Measurements from ENCODE around the gene SPOP. TPM values are rescaled to one million over a fixed set of nuclear protein-coding genes. Genes with fewer than 3 reads are reported as not detected.

The SPOP gene
- total and polyA plus RNA-seq, 5 donors from 2014 or later = 66.3 to 123 (median 97.4) TPM

- H3K27me3 Mint-ChIP-seq = no peaks in the 10 kb centered on the region
- Histone ChIP-seq H3K4me3 (ENCODE audit: low read depth, low read length) (no peak overlapping the region), H3K27me3 (ENCODE audit: control insufficient read depth, insufficient read depth, low read length) (no peaks in the 10 kb centered on the region), H3K36me3 (ENCODE audit: control insufficient read depth, insufficient read depth, low read length) (peaks cover 92% of the 10 kb centered on the region), H3K27ac (ENCODE audit: insufficient read depth, low read length, poor library complexity, severe bottlenecking) (peak overlapping the region; percentile 70), H3K9me3 (ENCODE audit: control insufficient read depth in 2 of 2, low read length in 2 of 2) (no peaks in the 10 kb centered on the region), H3K4me1 (ENCODE audit: control insufficient read depth, insufficient read depth, low read length, poor library complexity, severe bottlenecking) (peaks cover 31% of the 10 kb centered on the region)
- no peak for ATAC-seq (ENCODE audit: low read depth in 2 of 2)
- H3K4me1 Mint-ChIP-seq = peaks cover 9 to 44% (median 27%) of the 10 kb centered on the region in 4 donors
- H3K4me3 Mint-ChIP-seq = peak overlapping the region in 2 of 4 donors; percentile 7 to 14
- DNase-seq = no peak
- no peaks in the 10 kb centered on the region for H3K9me3 Mint-ChIP-seq
- H3K36me3 Mint-ChIP-seq = peaks cover 52% of the 10 kb centered on the region
- peak overlapping the region; percentile 92 to 99 (median 97) for H3K27ac Mint-ChIP-seq
Observed at GRCh38 chr17:49716668-49717364, 38.9 kb upstream of the SPOP start.

GRCh38 chr17:49715717-49716279 is 37.9 kb upstream of the SPOP start:
- Mint-ChIP-seq H3K4me3 (peak overlapping the region; percentile 40 to 73 (median 64)), H3K27me3 (no peaks in the 10 kb centered on the region), H3K4me1 (peaks cover 9 to 42% (median 25%) of the 10 kb centered on the region in 4 donors), H3K36me3 (peaks cover 46% of the 10 kb centered on the region), H3K9me3 (no peaks in the 10 kb centered on the region), H3K27ac (peak overlapping the region; percentile 92 to 99 (median 97))
- Histone ChIP-seq H3K4me1 (ENCODE audit: control insufficient read depth, insufficient read depth, low read length, poor library complexity, severe bottlenecking) (peaks cover 31% of the 10 kb centered on the region), H3K27ac (ENCODE audit: insufficient read depth, low read length, poor library complexity, severe bottlenecking) (peak overlapping the region; percentile 70), H3K4me3 (ENCODE audit: low read depth, low read length) (no peak overlapping the region), H3K9me3 (ENCODE audit: control insufficient read depth in 2 of 2, low read length in 2 of 2) (no peaks in the 10 kb centered on the region), H3K36me3 (ENCODE audit: control insufficient read depth, insufficient read depth, low read length) (peaks cover 93% of the 10 kb centered on the region), H3K27me3 (ENCODE audit: control insufficient read depth, insufficient read depth, low read length) (no peaks in the 10 kb centered on the region)
- ATAC-seq (ENCODE audit: low read depth in 2 of 2) = peak; percentile 14 to 16
- peak in 1 of 3 donors; percentile 35 for DNase-seq

GRCh38 chr17:49715216-49715615 is 37.3 kb upstream of the SPOP start:
- ATAC-seq (ENCODE audit: low read depth in 2 of 2) = peak; percentile 56 to 57
- Mint-ChIP-seq H3K9me3 (no peaks in the 10 kb centered on the region), H3K27me3 (no peaks in the 10 kb centered on the region), H3K4me1 (peaks cover 9 to 42% (median 25%) of the 10 kb centered on the region in 4 donors), H3K4me3 (peak overlapping the region in 3 of 4 donors; percentile 31 to 70 (median 58)), H3K27ac (peak overlapping the region; percentile 92 to 99 (median 97)), H3K36me3 (peaks cover 45% of the 10 kb centered on the region)
- peak overlapping the region; percentile 70 for H3K27ac ChIP-seq (ENCODE audit: insufficient read depth, low read length, poor library complexity, severe bottlenecking)
- peak overlapping the region; percentile 13 for H3K4me3 ChIP-seq (ENCODE audit: low read depth, low read length)
- peaks cover 31% of the 10 kb centered on the region for H3K4me1 ChIP-seq (ENCODE audit: control insufficient read depth, insufficient read depth, low read length, poor library complexity, severe bottlenecking)
- DNase-seq = peak in 1 of 3 donors; percentile 38
- H3K27me3 ChIP-seq (ENCODE audit: control insufficient read depth, insufficient read depth, low read length) = no peaks in the 10 kb centered on the region
- no peaks in the 10 kb centered on the region for H3K9me3 ChIP-seq (ENCODE audit: control insufficient read depth in 2 of 2, low read length in 2 of 2)
- H3K36me3 ChIP-seq (ENCODE audit: control insufficient read depth, insufficient read depth, low read length) = peaks cover 94% of the 10 kb centered on the region

GRCh38 chr17:49708515-49709183 is 30.8 kb upstream of the SPOP start:
- H3K27ac ChIP-seq (ENCODE audit: insufficient read depth, low read length, poor library complexity, severe bottlenecking) = peak overlapping the region; percentile 92
- Mint-ChIP-seq H3K27ac (peak overlapping the region; percentile 97 to 99 (median 97)), H3K4me1 (peaks cover 0 to 48% (median 34%) of the 10 kb centered on the region in 4 donors), H3K4me3 (peak overlapping the region; percentile 92 to 96 (median 95)), H3K9me3 (no peaks in the 10 kb centered on the region), H3K27me3 (no peaks in the 10 kb centered on the region), H3K36me3 (peaks cover 15% of the 10 kb centered on the region)
- peak in 1 of 3 donors; percentile 20 for DNase-seq
- peak overlapping the region; percentile 73 for H3K4me3 ChIP-seq (ENCODE audit: low read depth, low read length)
- H3K27me3 ChIP-seq (ENCODE audit: control insufficient read depth, insufficient read depth, low read length) = no peaks in the 10 kb centered on the region
- H3K9me3 ChIP-seq (ENCODE audit: control insufficient read depth in 2 of 2, low read length in 2 of 2) = no peaks in the 10 kb centered on the region
- ATAC-seq (ENCODE audit: low read depth in 2 of 2) = peak; percentile 16 to 29
- peaks cover 63% of the 10 kb centered on the region for H3K36me3 ChIP-seq (ENCODE audit: control insufficient read depth, insufficient read depth, low read length)
- H3K4me1 ChIP-seq (ENCODE audit: control insufficient read depth, insufficient read depth, low read length, poor library complexity, severe bottlenecking) = peaks cover 28% of the 10 kb centered on the region

- ATAC-seq (ENCODE audit: low read depth in 2 of 2) (peak; percentile 96 to 98), DNase-seq (peak; percentile 97 to 99 (median 97))
- no peaks in the 10 kb centered on the region for H3K9me3 Mint-ChIP-seq
- Histone ChIP-seq H3K4me3 (ENCODE audit: low read depth, low read length) (peak within 1 kb of the TSS; percentile 88), H3K27me3 (ENCODE audit: control insufficient read depth, insufficient read depth, low read length) (no peaks in the 10 kb centered on the region), H3K27ac (ENCODE audit: insufficient read depth, low read length, poor library complexity, severe bottlenecking) (peak within 1 kb of the TSS; percentile 92), H3K4me1 (ENCODE audit: control insufficient read depth, insufficient read depth, low read length, poor library complexity, severe bottlenecking) (peaks cover 28% of the 10 kb centered on the region), H3K36me3 (ENCODE audit: control insufficient read depth, insufficient read depth, low read length) (peaks cover 63% of the 10 kb centered on the region), H3K9me3 (ENCODE audit: control insufficient read depth in 2 of 2, low read length in 2 of 2) (no peaks in the 10 kb centered on the region)
- peaks cover 13% of the 10 kb centered on the region for H3K36me3 Mint-ChIP-seq
- peak within 1 kb of the TSS; percentile 97 to 99 (median 97) for H3K27ac Mint-ChIP-seq
- H3K27me3 Mint-ChIP-seq = no peaks in the 10 kb centered on the region
- peaks cover 0 to 48% (median 34%) of the 10 kb centered on the region in 4 donors for H3K4me1 Mint-ChIP-seq
- peak within 1 kb of the TSS; percentile 92 to 96 (median 95) for H3K4me3 Mint-ChIP-seq
Observed at GRCh38 chr17:49707608-49708514, 30.0 kb upstream of the SPOP start, which contains the start of gene SLC35B1. SLC35B1 (minus strand) TSS chr17:49707964; CDS start chr17:49707833, 131 bp downstream.

GRCh38 chr17:49707246-49707607 is 29.3 kb upstream of the SPOP start:
- H3K27me3 ChIP-seq (ENCODE audit: control insufficient read depth, insufficient read depth, low read length) = no peaks in the 10 kb centered on the region
- H3K9me3 ChIP-seq (ENCODE audit: control insufficient read depth in 2 of 2, low read length in 2 of 2) = no peaks in the 10 kb centered on the region
- peaks cover 28% of the 10 kb centered on the region for H3K4me1 ChIP-seq (ENCODE audit: control insufficient read depth, insufficient read depth, low read length, poor library complexity, severe bottlenecking)
- Mint-ChIP-seq H3K27ac (peak overlapping the region; percentile 84 to 99 (median 97)), H3K27me3 (no peaks in the 10 kb centered on the region), H3K9me3 (no peaks in the 10 kb centered on the region), H3K4me1 (peaks cover 0 to 48% (median 34%) of the 10 kb centered on the region in 4 donors), H3K36me3 (peaks cover 13% of the 10 kb centered on the region), H3K4me3 (peak overlapping the region; percentile 92 to 96 (median 95))
- DNase-seq (peak in 2 of 3 donors; percentile 31 to 56), ATAC-seq (ENCODE audit: low read depth in 2 of 2) (no peak)
- H3K36me3 ChIP-seq (ENCODE audit: control insufficient read depth, insufficient read depth, low read length) = peaks cover 63% of the 10 kb centered on the region
- H3K4me3 ChIP-seq (ENCODE audit: low read depth, low read length) = peak overlapping the region; percentile 88
- peak overlapping the region; percentile 92 for H3K27ac ChIP-seq (ENCODE audit: insufficient read depth, low read length, poor library complexity, severe bottlenecking)

GRCh38 chr17:49705254-49705653 is 27.4 kb upstream of the SPOP start:
- Histone ChIP-seq H3K27ac (ENCODE audit: insufficient read depth, low read length, poor library complexity, severe bottlenecking) (no peak overlapping the region), H3K4me1 (ENCODE audit: control insufficient read depth, insufficient read depth, low read length, poor library complexity, severe bottlenecking) (peaks cover 28% of the 10 kb centered on the region), H3K36me3 (ENCODE audit: control insufficient read depth, insufficient read depth, low read length) (peaks cover 63% of the 10 kb centered on the region), H3K9me3 (ENCODE audit: control insufficient read depth in 2 of 2, low read length in 2 of 2) (no peaks in the 10 kb centered on the region), H3K4me3 (ENCODE audit: low read depth, low read length) (no peak overlapping the region), H3K27me3 (ENCODE audit: control insufficient read depth, insufficient read depth, low read length) (no peaks in the 10 kb centered on the region)
- Mint-ChIP-seq H3K4me3 (peak overlapping the region; percentile 60 to 94 (median 76)), H3K27ac (peak overlapping the region; percentile 80 to 91 (median 84)), H3K4me1 (peaks cover 0 to 48% (median 34%) of the 10 kb centered on the region in 4 donors), H3K36me3 (peaks cover 23% of the 10 kb centered on the region), H3K27me3 (no peaks in the 10 kb centered on the region), H3K9me3 (no peaks in the 10 kb centered on the region)
- no peak for ATAC-seq (ENCODE audit: low read depth in 2 of 2)
- no peak for DNase-seq

Measured in CD4-positive, CD25-positive, alpha-beta regulatory T cell (primary cell).